Hepatocyte (in vitro differentiated cells): ENCODE results near the gene FBXO15. TPM values are rescaled to one million over a fixed set of nuclear protein-coding genes. Genes with fewer than 3 reads are reported as not detected.
A peak's percentile ranks its signal among the peaks of the same experiment; 100 is the strongest.

Experiments used
- DNase-seq: peaks from one replicate; pipeline ENCODE4 v3.0.0-alpha.2; 2016; ENCODE audit warnings: low spot score
- H2AFZ ChIP-seq: fragments of 200-600 bp; sonication (generic); 2 replicates; pipeline ENCODE4 v1.6.0; 2016; ENCODE audit warnings: antibody characterized with exemption, mild to moderate bottlenecking
- H3K27ac ChIP-seq: fragments of 200-600 bp; sonication (generic); 2 replicates; pipeline ENCODE4 v1.5.1; 2016; ENCODE audit warnings: mild to moderate bottlenecking
- H3K27me3 ChIP-seq: fragments of 200-600 bp; sonication (generic); 2 replicates; pipeline ENCODE4 v1.6.1; 2016
- H3K36me3 ChIP-seq: fragments of 200-600 bp; sonication (generic); replicated peaks from 2 replicates; pipeline ENCODE4 v1.5.1; 2016; ENCODE audit warnings: low read depth; ENCODE audit not compliant: insufficient read depth
- H3K4me1 ChIP-seq: fragments of 200-600 bp; sonication (generic); 2 replicates; pipeline ENCODE4 v1.5.1; 2016; ENCODE audit warnings: mild to moderate bottlenecking, moderate library complexity; ENCODE audit not compliant: insufficient read depth
- H3K4me2 ChIP-seq: fragments of 200-600 bp; sonication (generic); 2 replicates; pipeline ENCODE4 v1.6.0; 2016
- H3K4me3 ChIP-seq: fragments of 200-600 bp; sonication (generic); 2 replicates; pipeline ENCODE4 v1.5.1; 2016; ENCODE audit warnings: mild to moderate bottlenecking
- H3K79me2 ChIP-seq: fragments of 200-600 bp; sonication (generic); 2 replicates; pipeline ENCODE4 v1.6.0; 2017; ENCODE audit warnings: mild to moderate bottlenecking
- H3K9me2 ChIP-seq: fragments of 200-600 bp; sonication (generic); replicated peaks from 2 replicates; pipeline ENCODE4 v1.6.0; 2017; ENCODE audit warnings: mild to moderate bottlenecking; ENCODE audit not compliant: insufficient read depth
- H3K9me3 ChIP-seq: fragments of 200-600 bp; sonication (generic); 2 replicates; pipeline ENCODE4 v1.5.1; 2016; ENCODE audit warnings: low read depth, mild to moderate bottlenecking
- H4K20me1 ChIP-seq: fragments of 200-600 bp; sonication (generic); 2 replicates; pipeline ENCODE4 v1.6.0; 2016; ENCODE audit warnings: mild to moderate bottlenecking; ENCODE audit not compliant: insufficient read depth, poor library complexity, severe bottlenecking
- CTCF ChIP-seq: fragments of 200-600 bp; sonication (generic); IDR thresholded peaks from 2 replicates; pipeline ENCODE4 v1.5.1; 2016; ENCODE audit warnings: antibody characterized with exemption, mild to moderate bottlenecking; ENCODE audit not compliant: poor library complexity
- EZH2 ChIP-seq: fragments of 200-600 bp; sonication (generic); IDR thresholded peaks from 2 replicates; pipeline ENCODE4 v1.6.1; 2016; ENCODE audit warnings: antibody characterized with exemption, mild to moderate bottlenecking, borderline replicate concordance
- EZH2phosphoT487 ChIP-seq: fragments of 200-600 bp; sonication (generic); IDR thresholded peaks from one replicate; pipeline ENCODE4 v1.6.1; 2018; ENCODE audit warnings: antibody characterized with exemption, mild to moderate bottlenecking, low read depth, moderate library complexity; ENCODE audit not compliant: unreplicated experiment, severe bottlenecking
- WGBS: methylation state at CpG from one replicate; pipeline ENCODE4 v1.1.6; 2016; ENCODE audit warnings: low lambda C conversion rate; ENCODE audit errors: missing lambda C conversion rate; 5-methylcytosine and 5-hydroxymethylcytosine counted together
- polyA plus RNA-seq: library from polyadenylated mRNA; unstranded; fragments of >200 nt; fragmentation: Nextera tagmentation; extraction: Ambion mirVana; gene quantifications from 2 replicates; pipeline ENCODE4 v1.2.1, GENCODE V29; 2016
- total RNA-seq: library from RNA; depleted of rRNA; stranded (reverse); fragments of >200 nt; gene quantifications from 2 replicates; pipeline ENCODE4 v1.2.3, GENCODE V29; 2014

Gene FBXO15
- total and polyA plus RNA-seq, 2 experiments from 2014 or later, result 0.69 to 0.93 TPM

GRCh38 chr18:74040459-74041332, 106.9 kb downstream of the FBXO15 start:
- no peaks in the 10 kb centered on the region for H4K20me1 ChIP-seq
- no peak overlapping the region for H3K4me2 ChIP-seq
- peak; percentile 68 for DNase-seq
- H3K27me3 ChIP-seq, result no peaks in the 10 kb centered on the region
- H3K9me2 ChIP-seq, result no peaks in the 10 kb centered on the region
- no peaks in the 10 kb centered on the region for H3K36me3 ChIP-seq
- no peaks in the 10 kb centered on the region for H3K79me2 ChIP-seq
- H3K4me1 ChIP-seq, result no peaks in the 10 kb centered on the region
- WGBS, result 68% methylated on average over 20 of the region's 20 CpGs
- H3K4me3 ChIP-seq, result no peak overlapping the region
- no peaks in the 10 kb centered on the region for H3K9me3 ChIP-seq
- H3K27ac ChIP-seq, result no peak overlapping the region
- no peak overlapping the region for H2AFZ ChIP-seq
- TF ChIP-seq CTCF (peak; percentile 61), EZH2 (no peak), EZH2phosphoT487 (no peak)

GRCh38 chr18:74040008-74040407, 107.6 kb downstream of the FBXO15 start:
- Histone ChIP-seq H3K79me2 (no peaks in the 10 kb centered on the region), H2AFZ (no peak overlapping the region), H3K4me2 (no peak overlapping the region), H3K36me3 (no peaks in the 10 kb centered on the region), H3K9me3 (no peaks in the 10 kb centered on the region), H3K27me3 (no peaks in the 10 kb centered on the region), H3K27ac (no peak overlapping the region), H3K4me1 (no peaks in the 10 kb centered on the region), H3K9me2 (no peaks in the 10 kb centered on the region), H4K20me1 (no peaks in the 10 kb centered on the region), H3K4me3 (no peak overlapping the region)
- TF ChIP-seq CTCF, result no peak
- no peak for TF ChIP-seq EZH2phosphoT487
- no peak for TF ChIP-seq EZH2
- 80% methylated on average over 4 of the region's 4 CpGs for WGBS
- DNase-seq, result no peak

GRCh38 chr18:74029161-74029560, 118.5 kb downstream of the FBXO15 start:
- Histone ChIP-seq H3K9me3 (no peaks in the 10 kb centered on the region), H3K4me3 (no peak overlapping the region), H3K36me3 (no peaks in the 10 kb centered on the region), H3K9me2 (no peaks in the 10 kb centered on the region), H2AFZ (no peak overlapping the region), H3K27ac (no peak overlapping the region), H4K20me1 (no peaks in the 10 kb centered on the region), H3K4me2 (no peak overlapping the region), H3K79me2 (no peaks in the 10 kb centered on the region), H3K27me3 (no peaks in the 10 kb centered on the region), H3K4me1 (no peaks in the 10 kb centered on the region)
- DNase-seq, result no peak
- TF ChIP-seq EZH2 (no peak), CTCF (no peak), EZH2phosphoT487 (no peak)

Other genes with a start within 250 kb of the FBXO15 start
- gene TIMM21, start 689 bp upstream of the FBXO15 start, total RNA-seq, result 22.8 and 25.6 TPM in 2 replicates
- gene TIMM21, start 689 bp upstream of the FBXO15 start, polyA plus RNA-seq, result 53.0 and 67.2 TPM in 2 replicates
- 259 and 273 TPM in 2 replicates for gene CYB5A, start 144.1 kb upstream of the FBXO15 start, total RNA-seq
- 358 and 457 TPM in 2 replicates for gene CYB5A, start 144.1 kb upstream of the FBXO15 start, polyA plus RNA-seq
- gene C18orf63, start 168.0 kb upstream of the FBXO15 start, total RNA-seq, result not detected in 2 replicates
- not detected in 2 replicates for gene C18orf63, start 168.0 kb upstream of the FBXO15 start, polyA plus RNA-seq